Small intestine (tissue), 16 donors: Measurements from ENCODE around the gene CDC37. TPM values are rescaled to one million over a fixed set of nuclear protein-coding genes. Genes with fewer than 3 reads are reported as not detected.

Source experiments
- DNase-seq, 2 donors: peaks; one replicate each; pipeline versions ENCODE4 v3.0.0 to v3.0.0-alpha.2; 2013
- FAIRE-seq: peaks from 2 replicates; lab custom pipeline; 2012; peaks lifted over from hg19 to GRCh38; lab: Jason Lieb, UNC
- H3K27ac ChIP-seq, 3 donors: one replicate each; pipeline ENCODE4 v1.5.1; 2013; ENCODE audit warnings: low read length in 2 of 3, mild to moderate bottlenecking in 2 of 3, control low read depth in 1 of 3, inconsistent platforms in 1 of 3, low read depth in 1 of 3, moderate library complexity in 1 of 3
- H3K27me3 ChIP-seq, 3 donors: one replicate each; pipeline ENCODE4 v1.6.1; 2013; ENCODE audit warnings: low read length in 3 of 3, inconsistent platforms in 1 of 3; ENCODE audit not compliant: control insufficient read depth in 3 of 3, insufficient read depth in 3 of 3
- H3K36me3 ChIP-seq, 3 donors: one replicate each; pipeline ENCODE4 v1.6.1; 2013; ENCODE audit warnings: low read length in 3 of 3, inconsistent platforms in 1 of 3, low read depth in 1 of 3, mild to moderate bottlenecking in 1 of 3, moderate library complexity in 1 of 3; ENCODE audit not compliant: control insufficient read depth in 3 of 3, insufficient read depth in 2 of 3
- H3K4me1 ChIP-seq, 3 donors: one replicate each; pipeline ENCODE4 v1.6.1; 2013; ENCODE audit warnings: low read length in 2 of 3, inconsistent platforms in 1 of 3, low read depth in 1 of 3, mild to moderate bottlenecking in 1 of 3, moderate library complexity in 1 of 3; ENCODE audit not compliant: control insufficient read depth in 3 of 3, insufficient read depth in 2 of 3
- H3K4me3 ChIP-seq, 3 donors: one replicate each; pipeline ENCODE4 v1.5.1; 2013; ENCODE audit warnings: low read length in 3 of 3, control low read depth in 1 of 3, inconsistent platforms in 1 of 3, low read depth in 1 of 3, mild to moderate bottlenecking in 1 of 3, moderate library complexity in 1 of 3
- H3K9me3 ChIP-seq, 2 donors: one replicate each; pipeline ENCODE4 v1.6.1; 2013; ENCODE audit warnings: low read depth in 1 of 2, low read length in 1 of 2; ENCODE audit not compliant: control insufficient read depth in 2 of 2, insufficient read depth in 1 of 2
- WGBS, 3 donors: extraction: QIAGEN DNeasy Blood & Tissue Kit; methylation state at CpG; one replicate each; pipeline ENCODE4 v1.1.7; 2013; 5-methylcytosine and 5-hydroxymethylcytosine counted together
- long read RNA-seq, 10 donors: transcript quantifications; one replicate each; lab custom pipeline, GENCODE V29; 2026
- polyA plus RNA-seq, 4 donors: library from polyadenylated mRNA; stranded (reverse) in 3 of 4; unstranded in 1 of 4; fragments of 200-250 nt in 3 of 4; fragments of 120-200 nt in 1 of 4; gene quantifications; one replicate each; pipeline versions ENCODE4 v1.2.1 to v1.2.3, GENCODE V29; 2013
- donor health status: healthy with polysubstance abuse.
- donor health status: control.
- donor health status: control.
- donor health status: Bipolar disorder and iron deficiency.
- donor health status: healthy.

CDC37 gene
- 100 to 1,000 TPM; 128 to 202 (median 147) TPM for polyA plus RNA-seq
- long read RNA-seq, donor 1, result 0 reads
- long read RNA-seq, donor 2, transcript CDC37-201 (8 exons, 1,608 nt), result major isoform, 12 of 18 reads
- long read RNA-seq, donor 2, transcript CDC37-209 (7 exons, 1,377 nt), result minor isoform, 6 of 18 reads
- long read RNA-seq, donor 2, partial matches to known transcripts, result 0 of 18 reads
- long read RNA-seq, donor 2, other reads (novel, unspliced or antisense), result 0 of 18 reads
- long read RNA-seq, donor 3, transcript CDC37-209 (7 exons, 1,377 nt), result minor isoform, 8 of 30 reads
- long read RNA-seq, donor 3, transcript CDC37-201 (8 exons, 1,608 nt), result major isoform, 14 of 30 reads
- long read RNA-seq, donor 3, partial matches to known transcripts, result 8 of 30 reads
- long read RNA-seq, donor 3, other reads (novel, unspliced or antisense), result 0 of 30 reads
- long read RNA-seq, donor 4, result 0 reads
- long read RNA-seq, donor 5, transcript CDC37-201 (8 exons, 1,608 nt), result major isoform, 9 of 12 reads
- long read RNA-seq, donor 5, partial matches to known transcripts, result 0 of 12 reads
- long read RNA-seq, donor 5, other reads (novel, unspliced or antisense), result 0 of 12 reads
- long read RNA-seq, donor 6, transcript CDC37-201 (8 exons, 1,608 nt), result major isoform, 15 of 30 reads
- long read RNA-seq, donor 6, transcript CDC37-209 (7 exons, 1,377 nt), result minor isoform, 9 of 30 reads
- long read RNA-seq, donor 6, partial matches to known transcripts, result 6 of 30 reads
- long read RNA-seq, donor 6, other reads (novel, unspliced or antisense), result 0 of 30 reads
- long read RNA-seq, donor 7, transcript CDC37-201 (8 exons, 1,608 nt), result major isoform, 67 of 97 reads
- long read RNA-seq, donor 7, transcript CDC37-209 (7 exons, 1,377 nt), result minor isoform, 9 of 97 reads
- long read RNA-seq, donor 7, partial matches to known transcripts, result 20 of 97 reads
- long read RNA-seq, donor 7, other reads (novel, unspliced or antisense), result 0 of 97 reads
- long read RNA-seq, donor 8, partial matches to known transcripts, result 0 of 5 reads
- long read RNA-seq, donor 8, other reads (novel, unspliced or antisense), result 0 of 5 reads
- long read RNA-seq, donor 9, transcript CDC37-201 (8 exons, 1,608 nt), result major isoform, 9 of 12 reads
- long read RNA-seq, donor 9, partial matches to known transcripts, result 0 of 12 reads
- long read RNA-seq, donor 9, other reads (novel, unspliced or antisense), result 0 of 12 reads
- long read RNA-seq, donor 10, transcript CDC37-201 (8 exons, 1,608 nt), result major isoform, 38 of 102 reads
- long read RNA-seq, donor 10, transcript CDC37-209 (7 exons, 1,377 nt), result minor isoform, 8 of 102 reads
- long read RNA-seq, donor 10, partial matches to known transcripts, result 49 of 102 reads
- long read RNA-seq, donor 10, other reads (novel, unspliced or antisense), result 6 of 102 reads

DNA sequence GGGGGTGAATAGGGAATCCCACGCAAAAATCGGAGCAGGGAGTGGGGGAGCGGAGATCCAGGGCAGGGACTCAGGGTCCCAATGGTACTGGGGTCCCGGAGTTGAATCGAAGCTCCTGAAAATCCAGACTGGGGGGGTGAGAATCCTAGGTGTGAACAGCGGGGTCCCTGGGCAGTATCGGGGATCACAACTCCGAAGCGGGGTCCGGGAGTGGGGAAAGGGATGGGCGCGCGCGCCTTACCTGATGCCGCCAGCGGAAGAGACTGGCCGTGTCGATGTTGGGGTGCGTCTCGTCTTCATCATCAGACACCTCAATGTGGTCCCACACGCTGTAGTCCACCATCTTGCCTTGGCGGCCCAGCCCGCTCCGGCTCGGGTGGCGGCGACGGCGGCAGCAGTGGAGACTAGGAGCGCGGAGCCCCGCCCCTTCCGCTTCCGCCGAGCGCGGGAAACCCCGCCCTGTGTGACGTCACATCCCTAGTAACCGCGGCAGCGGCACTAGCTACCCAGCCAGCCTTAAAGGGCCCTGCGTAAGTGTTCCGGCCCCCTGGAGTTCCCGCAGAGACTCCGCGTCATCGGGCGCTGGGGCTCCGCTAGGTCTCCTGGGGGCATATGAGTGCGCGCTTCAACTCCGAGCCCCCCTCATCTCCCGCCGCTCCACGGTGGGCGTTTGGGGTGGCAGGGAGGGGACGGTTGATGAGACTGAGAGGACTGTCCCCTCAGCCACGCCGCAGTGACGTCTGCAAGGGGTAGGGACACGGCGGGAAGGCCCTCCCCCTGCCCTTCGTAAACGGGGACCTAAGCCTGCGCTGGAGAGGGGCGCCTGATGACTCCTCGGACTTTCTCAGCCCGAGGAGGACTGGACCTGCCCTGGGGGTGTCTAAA, at the start of gene CDC37:
Gene CDC37, minus strand, starts transcription at position 406 of the 885 bp plus-strand sequence. Its CDS starts 63 bp downstream, at position 343.
- Histone ChIP-seq H3K4me1 (peaks cover 6 to 9% (median 8%) of the 10 kb centered on the region in 3 donors), H3K27me3 (peaks cover 0 to 36% (median 0%) of the 10 kb centered on the region in 3 donors), H3K4me3 (peak within 1 kb of the TSS; percentile 93 to 96 (median 95)), H3K9me3 (no peaks in the 10 kb centered on the region), H3K27ac (peak within 1 kb of the TSS; percentile 17 to 86 (median 49)), H3K36me3 (peaks cover 0 to 23% (median 2%) of the 10 kb centered on the region in 3 donors)
- 0% methylated on average over 59 to 69 of the region's 69 CpGs for WGBS, 3 donors
- DNase-seq (peak; percentile 93 to 99), FAIRE-seq (no peak)

DNA sequence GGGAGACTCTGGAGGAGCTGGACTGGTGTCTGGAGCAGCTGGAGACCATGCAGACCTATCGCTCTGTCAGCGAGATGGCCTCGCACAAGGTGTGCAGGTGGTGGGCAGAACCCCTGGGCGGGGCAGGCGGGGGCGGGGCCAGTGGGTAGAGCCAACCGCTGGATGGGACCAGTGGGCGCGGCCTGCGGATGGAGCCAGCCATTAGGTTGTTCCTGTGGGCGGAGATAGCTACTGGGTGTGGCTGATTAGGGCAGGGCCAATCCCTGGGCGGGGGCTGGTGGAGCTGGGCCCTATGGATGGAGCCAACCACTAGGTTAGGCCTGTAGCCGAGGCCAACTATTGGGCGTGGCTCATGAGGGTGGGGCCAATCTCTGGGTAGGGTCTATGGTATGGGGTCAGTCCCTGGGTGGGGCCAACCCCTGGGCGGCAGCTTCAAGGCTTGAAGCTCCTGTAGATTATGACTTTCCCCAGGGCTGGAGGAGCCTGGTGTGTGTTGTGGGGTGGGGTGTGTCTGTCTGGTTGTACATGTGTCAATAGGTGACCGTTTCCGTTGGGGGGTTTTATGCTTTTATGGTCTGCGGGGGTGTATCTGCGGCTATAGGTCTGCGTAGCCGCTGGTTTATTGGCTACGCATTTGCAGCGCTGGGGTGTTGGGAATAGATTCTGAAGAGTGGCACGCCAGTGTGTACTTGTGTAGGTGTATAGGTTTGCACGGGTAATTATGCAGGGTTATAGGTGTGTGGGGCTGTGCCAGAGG, 47.7 kb upstream of the CDC37 start:
- H3K27ac ChIP-seq, result no peak overlapping the region
- peak; percentile 27 to 55 for DNase-seq

DNA sequence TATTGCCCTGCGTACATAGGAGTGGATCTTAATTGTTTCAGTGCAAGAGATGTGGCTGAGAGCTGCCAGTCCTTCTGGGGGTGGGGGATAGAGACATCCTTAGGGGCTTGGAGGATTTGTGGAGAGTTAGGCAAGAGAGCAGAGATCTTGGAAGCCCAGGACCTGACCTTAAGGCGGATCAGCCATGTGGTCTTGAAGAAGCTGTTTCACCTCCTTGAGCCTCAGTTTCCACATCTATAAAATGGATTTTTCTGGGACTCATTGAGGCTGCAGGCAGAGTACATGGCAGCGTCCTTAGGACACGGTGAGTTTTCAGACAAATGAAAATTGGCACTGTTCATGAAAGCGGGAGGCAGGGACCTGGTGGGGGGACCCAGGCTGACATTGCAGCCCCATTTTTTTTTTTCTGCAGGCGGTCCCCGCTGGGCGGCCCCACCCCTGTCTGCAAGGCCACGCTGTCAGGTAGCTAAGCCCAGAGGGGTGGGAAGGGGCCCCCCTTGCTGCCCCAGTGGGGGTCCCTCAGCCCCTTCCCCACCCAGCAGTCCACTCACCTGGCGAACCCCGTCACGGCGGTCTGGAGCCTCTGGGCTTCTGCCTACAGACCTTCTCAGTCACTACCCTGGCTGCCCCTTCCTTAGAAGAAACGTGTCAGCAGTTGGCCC, 47.0 kb upstream of the CDC37 start:
- Histone ChIP-seq H3K36me3 (peaks cover 0 to 2% (median 0%) of the 10 kb centered on the region in 3 donors), H3K4me1 (no peaks in the 10 kb centered on the region), H3K27me3 (peaks cover 0 to 22% (median 0%) of the 10 kb centered on the region in 3 donors), H3K4me3 (no peak overlapping the region), H3K9me3 (no peaks in the 10 kb centered on the region), H3K27ac (no peak overlapping the region)
- DNase-seq, result no peak
- 83 to 90% (median 86%) methylated on average over 10 to 14 of the region's 14 CpGs for WGBS, 3 donors
- no peak for FAIRE-seq

More for the DNA sequence above, 47.7 kb upstream of the CDC37 start:
- Histone ChIP-seq H3K27me3 (peaks cover 0 to 22% (median 0%) of the 10 kb centered on the region in 3 donors), H3K9me3 (no peaks in the 10 kb centered on the region), H3K4me1 (no peaks in the 10 kb centered on the region), H3K4me3 (no peak overlapping the region), H3K36me3 (peaks cover 0 to 2% (median 0%) of the 10 kb centered on the region in 3 donors)
- WGBS, 3 donors, result 31 to 73% (median 57%) methylated on average over 24 to 25 of the region's 25 CpGs
- FAIRE-seq, result no peak

DNA sequence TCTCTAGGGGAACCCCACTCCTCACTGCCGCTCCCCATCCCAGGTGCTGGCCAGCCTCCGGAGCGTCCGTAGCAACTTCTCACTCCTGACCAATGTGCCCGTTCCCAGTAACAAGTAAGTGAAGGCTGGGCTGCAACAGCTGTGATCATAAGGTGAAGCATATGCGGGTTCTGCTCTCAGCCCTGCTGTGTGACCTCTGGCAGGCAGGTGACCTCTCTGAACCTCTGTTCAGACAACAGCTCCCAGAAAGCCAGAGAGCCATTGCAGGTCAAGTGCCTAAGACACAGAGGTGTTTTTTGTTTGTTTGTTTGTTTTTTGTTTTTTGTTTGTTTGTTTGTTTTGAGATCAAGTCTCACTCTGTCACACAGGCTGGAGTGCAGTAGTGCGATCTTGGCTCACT, 45.7 kb upstream of the CDC37 start:
- H3K4me1 ChIP-seq, result no peaks in the 10 kb centered on the region
- no peaks in the 10 kb centered on the region for H3K9me3 ChIP-seq
- peaks cover 0 to 15% (median 0%) of the 10 kb centered on the region in 3 donors for H3K27me3 ChIP-seq
- WGBS, 3 donors, result 88 to 91% (median 88%) methylated on average over 7 of the region's 7 CpGs
- FAIRE-seq (no peak), DNase-seq (no peak)
- no peak overlapping the region for H3K27ac ChIP-seq
- no peak overlapping the region for H3K4me3 ChIP-seq
- H3K36me3 ChIP-seq, result peaks cover 0 to 2% (median 0%) of the 10 kb centered on the region in 3 donors

DNA sequence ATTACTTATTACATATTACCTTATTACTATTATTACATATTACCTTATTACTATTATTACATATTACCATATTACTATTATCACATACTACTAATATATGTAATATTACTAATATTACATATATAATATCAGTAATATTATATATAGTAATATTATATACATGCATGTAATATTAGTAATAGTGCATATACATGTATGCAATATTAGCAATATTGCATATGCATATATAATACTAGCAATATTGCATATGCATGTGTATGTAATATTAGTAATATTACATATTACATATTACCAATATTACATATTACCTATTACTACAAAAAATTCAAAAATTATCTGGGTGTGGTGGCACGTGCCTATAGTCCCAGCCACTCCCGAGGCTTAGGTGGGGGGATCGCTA, 39.4 kb upstream of the CDC37 start:
- Histone ChIP-seq H3K27ac (no peak overlapping the region), H3K9me3 (no peaks in the 10 kb centered on the region), H3K4me3 (no peak overlapping the region), H3K36me3 (peaks cover 0 to 1% (median 0%) of the 10 kb centered on the region in 3 donors), H3K27me3 (no peaks in the 10 kb centered on the region), H3K4me1 (no peaks in the 10 kb centered on the region)
- DNase-seq, result no peak
- peak; percentile 53 for FAIRE-seq
- WGBS, 3 donors, result 87 to 94% (median 91%) methylated on average over 3 of the region's 3 CpGs

DNA sequence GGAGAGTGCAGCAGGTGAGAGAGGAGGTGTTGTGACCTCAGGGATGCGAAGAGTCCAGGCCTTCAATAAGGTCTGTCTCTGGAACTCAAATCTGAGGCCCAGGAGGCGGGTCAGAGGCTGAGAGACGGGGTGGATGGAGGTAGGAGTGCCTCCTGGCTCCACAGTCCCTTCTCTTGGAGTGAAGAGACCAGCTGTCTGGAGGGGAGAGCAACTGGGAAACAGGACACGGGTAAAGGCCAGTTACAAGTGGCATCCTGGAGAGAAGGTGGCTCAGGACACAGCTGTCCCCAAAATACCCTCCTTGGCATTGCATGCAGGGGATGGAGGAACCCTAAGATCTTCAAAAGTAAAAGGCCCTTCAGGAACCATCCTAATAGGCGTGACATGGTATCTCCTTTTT, 36.2 kb upstream of the CDC37 start:
- 72 to 85% (median 80%) methylated on average over 5 of the region's 5 CpGs for WGBS, 3 donors
- FAIRE-seq, result no peak
- no peaks in the 10 kb centered on the region for H3K9me3 ChIP-seq
- no peak overlapping the region for H3K27ac ChIP-seq
- DNase-seq, result no peak
- H3K36me3 ChIP-seq, result no peaks in the 10 kb centered on the region
- no peaks in the 10 kb centered on the region for H3K4me1 ChIP-seq
- no peaks in the 10 kb centered on the region for H3K27me3 ChIP-seq
- H3K4me3 ChIP-seq, result no peak overlapping the region
